ENCODE measurements around the gene LRRC4.

Gene LRRC4

DNA sequence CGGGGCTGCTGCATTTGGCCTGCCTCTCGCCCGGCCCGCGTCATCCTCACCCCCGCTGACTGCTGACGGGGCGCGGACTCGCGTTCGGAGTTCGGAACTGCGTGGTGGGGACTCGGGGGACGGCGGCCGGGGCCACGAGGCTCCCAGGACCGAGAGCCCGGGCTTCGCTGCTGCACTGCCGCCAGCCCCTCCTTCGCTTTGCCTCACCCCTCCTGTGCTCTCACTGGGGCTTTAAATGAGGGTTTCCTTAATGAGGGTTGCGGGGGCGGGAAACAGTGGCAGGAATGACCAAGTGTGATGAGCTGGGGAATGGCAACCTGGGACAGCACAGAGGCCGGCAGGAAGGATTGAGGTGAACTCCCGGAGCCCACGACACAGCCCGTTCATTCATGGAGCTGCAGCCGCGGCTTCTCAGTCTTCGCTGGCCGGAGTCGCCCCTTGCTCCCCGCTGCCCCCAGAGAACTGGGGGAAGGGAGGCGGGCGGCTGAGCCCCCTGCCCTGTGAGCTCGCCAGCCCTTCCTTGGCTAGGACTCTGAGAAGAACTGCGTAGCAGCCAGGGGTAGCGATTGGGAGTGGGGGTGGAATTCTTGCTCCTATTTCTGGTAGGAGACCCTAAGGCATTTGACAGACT is 1.5 kb upstream of the LRRC4 start:
- DNase-seq (ENCODE audit: low read depth in 1 of 2, low spot score in 1 of 2) = no peak

DNA sequence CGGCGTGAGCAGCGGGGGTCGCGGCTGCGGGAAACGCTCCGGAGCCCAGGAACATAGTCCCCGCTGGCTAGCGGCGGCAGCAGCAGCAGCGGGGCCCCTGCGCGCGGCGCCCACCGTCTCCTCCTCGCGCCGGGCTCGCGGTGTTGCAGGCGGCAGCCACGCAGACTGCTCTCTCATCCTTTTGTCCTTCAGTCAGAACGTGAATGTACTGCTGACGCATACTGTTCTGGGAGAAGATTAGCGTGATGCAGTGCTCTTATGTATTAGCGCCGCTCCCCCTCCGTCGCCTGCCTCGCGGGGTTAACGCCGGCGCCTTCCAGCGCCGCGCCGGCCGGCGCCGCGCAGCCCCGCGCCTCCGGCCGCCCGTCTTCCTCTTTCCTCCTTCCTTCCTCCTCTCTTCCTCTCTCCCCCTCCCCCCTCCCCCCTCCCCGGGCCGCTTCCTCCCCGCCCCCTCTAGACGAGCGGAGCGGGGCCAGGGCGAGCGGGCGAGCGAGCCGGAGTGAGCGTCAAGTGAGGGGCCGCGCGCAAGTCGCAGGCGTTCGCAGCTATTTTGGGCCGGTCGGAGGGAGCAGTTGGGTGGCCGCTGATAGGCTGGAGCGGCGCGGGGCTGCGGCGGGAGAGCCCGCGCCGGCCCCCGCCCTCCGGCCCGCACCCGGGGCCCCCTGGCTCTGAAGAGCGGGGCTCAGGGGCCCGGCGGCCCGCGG is 816 bp upstream of the LRRC4 start:
- peak in 1 of 2 donors; percentile 41 for DNase-seq (ENCODE audit: low read depth in 1 of 2, low spot score in 1 of 2)

DNA sequence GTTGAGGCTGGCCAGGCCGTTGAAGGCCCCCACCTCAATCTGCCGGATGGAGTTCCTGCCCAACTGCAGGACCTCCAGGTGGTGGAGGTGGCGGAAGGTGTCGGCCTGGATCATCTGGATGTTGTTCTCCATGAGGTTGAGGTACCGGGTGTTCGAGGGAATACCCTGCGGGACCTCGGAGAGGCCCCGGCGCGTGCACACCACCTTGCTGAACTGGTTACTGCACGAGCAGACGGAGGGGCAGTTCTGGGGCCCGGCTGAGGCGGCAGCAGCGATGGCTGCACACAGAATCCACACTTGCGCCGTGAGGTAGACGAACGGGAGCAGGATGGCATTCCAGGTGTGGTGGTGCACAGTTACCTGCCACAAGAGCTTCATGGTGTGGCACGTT is 979 bp downstream of the LRRC4 start:
- DNase-seq (ENCODE audit: low read depth in 1 of 2, low spot score in 1 of 2) = no peak

DNA sequence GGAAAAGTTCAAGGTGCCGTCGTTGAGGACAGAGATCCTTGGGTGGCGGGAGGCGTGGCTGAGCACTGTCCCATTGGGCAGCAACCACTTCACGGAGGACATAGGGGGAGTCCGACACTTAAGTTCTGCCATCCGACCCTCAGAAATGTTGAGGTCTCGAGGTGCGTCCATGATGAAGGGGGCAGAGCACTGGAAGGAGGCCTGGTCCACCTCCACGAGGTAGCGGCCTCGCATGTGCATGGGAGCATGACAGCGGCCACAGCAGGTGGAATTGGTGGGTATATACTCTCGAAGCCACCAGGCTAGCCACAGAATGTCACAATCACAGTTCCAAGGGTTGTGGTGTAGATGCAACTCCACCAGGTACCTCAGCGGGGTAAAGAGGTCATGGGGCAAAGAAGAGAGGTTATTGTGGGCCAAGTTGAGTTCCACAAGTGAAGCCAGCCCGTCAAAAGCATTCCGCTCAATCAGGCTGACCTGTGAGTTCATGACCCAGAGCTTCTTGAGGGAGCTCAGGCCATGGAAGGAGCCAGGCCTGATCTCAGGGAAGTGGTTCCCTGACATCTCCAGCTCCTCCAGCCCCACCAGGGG is 1.7 kb downstream of the LRRC4 start:
- DNase-seq (ENCODE audit: low read depth in 1 of 2, low spot score in 1 of 2) = no peak

DNA sequence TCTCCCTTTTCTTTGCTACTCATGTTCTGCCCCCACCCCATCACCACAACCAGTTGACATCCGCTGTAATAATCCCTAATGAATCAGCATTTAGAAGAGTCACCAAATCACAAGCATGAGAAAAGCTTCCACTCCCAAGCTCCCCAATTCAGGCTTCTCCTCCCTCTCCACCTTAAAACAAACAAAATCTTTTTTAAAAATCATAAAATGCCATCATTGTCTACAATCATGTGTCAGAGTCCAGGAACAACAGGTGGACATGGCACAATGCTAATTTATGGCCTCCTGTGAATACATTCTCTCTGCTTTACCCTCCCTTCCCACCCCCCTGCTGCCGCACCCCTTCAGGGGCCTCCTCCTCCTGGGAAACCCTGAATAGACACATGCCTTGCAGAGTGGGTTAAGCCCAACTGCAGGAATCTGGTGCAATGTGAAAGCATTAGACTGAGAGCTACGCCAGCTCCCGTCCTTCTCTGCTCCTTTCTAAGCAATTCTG is 3.7 kb downstream of the LRRC4 start:
- no peak for DNase-seq (ENCODE audit: low read depth in 1 of 2, low spot score in 1 of 2)

DNA sequence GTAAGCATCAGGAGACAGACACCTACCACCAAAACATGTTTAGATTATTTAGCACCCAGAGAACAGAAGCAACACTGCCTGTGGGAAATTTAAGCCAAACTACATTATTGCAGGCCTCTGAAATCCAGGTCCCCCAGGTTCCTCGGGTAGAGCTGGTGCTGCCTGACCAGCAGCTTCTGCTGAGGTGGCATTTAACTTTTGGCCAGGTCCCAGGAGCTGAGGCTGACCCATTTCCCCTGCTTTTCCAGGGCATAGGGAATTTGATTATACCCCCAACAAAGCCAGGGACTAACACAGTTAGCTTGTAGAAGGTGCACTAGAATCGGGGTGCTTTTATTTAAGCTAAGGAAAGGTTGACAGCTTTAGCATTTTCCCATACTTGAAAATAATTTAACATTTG is 4.7 kb downstream of the LRRC4 start:
- no peak for DNase-seq (ENCODE audit: low read depth in 1 of 2, low spot score in 1 of 2)

DNA sequence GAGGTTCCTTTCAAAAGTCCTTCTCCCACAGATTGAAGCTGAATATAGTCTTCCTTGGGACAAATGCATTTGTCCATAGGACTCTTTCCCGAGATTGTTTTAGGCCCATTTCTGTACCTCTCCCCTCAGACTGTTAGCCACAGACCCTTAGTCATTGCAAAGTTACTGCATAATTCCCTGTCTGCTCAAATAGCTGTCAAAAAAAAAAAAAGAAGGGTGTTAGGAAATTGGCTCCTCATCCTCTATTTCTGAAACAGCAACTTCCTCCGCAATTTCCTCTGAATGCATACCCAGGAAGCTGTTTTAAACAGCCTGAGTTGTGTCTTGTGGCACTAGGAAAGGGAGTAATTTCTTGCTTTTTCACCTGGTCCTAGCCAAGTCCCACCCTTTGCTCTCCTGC is 5.4 kb downstream of the LRRC4 start:
- DNase-seq (ENCODE audit: low read depth in 1 of 2, low spot score in 1 of 2) = no peak

DNA sequence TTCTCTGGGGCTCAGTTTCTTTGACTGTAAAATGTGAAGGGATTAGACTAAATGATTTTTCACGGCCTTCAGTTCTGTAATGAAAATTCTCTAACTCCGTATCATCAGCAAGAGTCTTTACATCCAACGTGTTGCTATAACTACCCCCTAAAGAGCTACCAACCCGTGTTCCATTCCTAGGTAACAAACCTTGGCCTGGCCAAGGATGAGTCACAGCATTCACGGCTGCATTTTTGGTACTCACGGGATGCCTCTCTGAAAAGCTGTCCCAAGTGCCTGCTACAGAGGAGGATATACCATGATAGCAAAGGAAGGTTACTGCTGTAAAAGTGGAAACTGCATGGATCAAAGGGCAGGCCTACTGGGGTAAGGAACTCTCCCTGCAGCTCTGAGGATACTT is 5.9 kb downstream of the LRRC4 start:
- DNase-seq (ENCODE audit: low read depth in 1 of 2, low spot score in 1 of 2) = no peak

DNA sequence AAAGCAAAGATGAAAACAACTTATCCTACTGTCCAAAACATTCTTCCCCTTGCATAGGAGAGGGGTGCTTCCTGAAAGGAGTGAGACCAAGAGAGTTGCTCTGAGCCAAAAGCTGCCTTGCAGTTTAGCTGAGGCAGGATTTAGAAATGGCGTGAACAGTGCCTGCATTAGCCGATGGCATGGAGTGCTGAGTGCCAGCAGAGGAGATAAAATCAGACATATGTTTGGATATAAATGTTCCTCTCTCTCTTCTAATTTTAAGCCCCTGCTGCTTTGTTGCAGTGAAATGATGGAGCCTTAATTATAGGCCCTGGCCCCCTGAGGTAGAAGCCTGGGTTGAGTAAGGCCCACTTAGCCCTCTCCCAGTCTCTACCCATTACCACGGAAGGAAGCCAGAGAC is 7.1 kb downstream of the LRRC4 start:
- no peak for DNase-seq (ENCODE audit: low read depth in 1 of 2, low spot score in 1 of 2)

DNA sequence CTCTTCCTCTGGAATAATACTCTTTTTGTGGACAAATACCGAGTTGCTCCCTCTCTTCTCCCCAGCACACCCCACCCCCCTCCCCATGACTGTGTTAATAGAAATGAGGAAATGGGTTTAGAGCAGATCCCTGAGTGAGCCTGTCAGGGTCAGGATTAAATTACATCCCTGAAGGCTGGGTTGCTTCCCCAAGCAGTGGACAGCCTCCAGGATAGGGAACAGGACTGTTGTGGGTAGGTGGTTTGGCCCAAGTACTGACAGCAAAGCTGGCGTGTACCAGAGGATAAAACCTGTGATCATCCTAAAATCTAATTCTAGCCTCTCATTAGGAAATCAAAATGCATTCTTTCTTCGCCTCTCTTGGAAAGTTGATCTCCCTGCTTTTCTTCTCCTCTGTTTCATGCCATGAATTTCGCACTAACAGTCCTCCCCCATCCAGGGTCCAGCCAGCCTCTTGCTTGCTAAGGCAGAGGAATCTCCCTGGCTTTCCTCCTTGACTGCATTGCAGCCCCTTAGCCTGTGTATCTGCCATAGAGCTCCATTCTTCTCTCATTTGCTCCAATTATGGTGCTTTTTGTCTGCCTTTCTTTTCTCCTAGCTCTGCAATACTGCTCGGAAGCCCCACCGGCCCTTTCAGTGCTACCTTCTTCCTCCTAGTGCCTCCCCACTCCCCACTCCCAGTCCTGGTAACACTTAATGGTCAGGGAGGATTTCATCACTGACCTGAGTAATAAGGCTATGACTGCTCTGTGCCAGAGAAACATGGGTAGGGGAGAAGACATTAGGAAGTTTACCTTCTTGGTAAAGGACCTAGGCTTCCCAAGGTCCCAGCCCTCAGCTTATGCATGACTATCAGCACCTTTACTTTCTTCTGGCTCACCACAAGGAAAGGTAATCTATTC is 8.4 kb downstream of the LRRC4 start:
- DNase-seq (ENCODE audit: low read depth in 1 of 2, low spot score in 1 of 2) = no peak

DNA sequence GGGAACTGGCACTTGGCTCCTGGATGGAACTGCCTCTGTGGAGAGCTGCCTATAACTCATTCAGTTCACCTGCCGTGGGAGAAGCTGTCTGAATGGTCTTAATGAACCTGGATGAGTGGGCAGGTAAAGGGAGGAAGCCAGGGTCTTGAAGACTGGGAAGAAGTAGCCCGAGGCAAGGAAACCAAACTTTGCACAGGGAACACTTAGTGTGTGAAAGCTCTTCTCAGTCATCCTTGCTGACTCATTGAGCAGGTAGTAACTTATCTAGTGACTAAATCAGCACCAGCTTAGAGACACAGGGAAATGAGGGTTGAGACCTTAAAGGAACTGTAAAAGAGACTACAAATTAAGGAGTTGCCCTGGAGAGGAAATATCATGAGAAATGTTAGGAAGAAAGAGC is 9.9 kb downstream of the LRRC4 start:
- DNase-seq (ENCODE audit: low read depth in 1 of 2, low spot score in 1 of 2) = no peak

DNA sequence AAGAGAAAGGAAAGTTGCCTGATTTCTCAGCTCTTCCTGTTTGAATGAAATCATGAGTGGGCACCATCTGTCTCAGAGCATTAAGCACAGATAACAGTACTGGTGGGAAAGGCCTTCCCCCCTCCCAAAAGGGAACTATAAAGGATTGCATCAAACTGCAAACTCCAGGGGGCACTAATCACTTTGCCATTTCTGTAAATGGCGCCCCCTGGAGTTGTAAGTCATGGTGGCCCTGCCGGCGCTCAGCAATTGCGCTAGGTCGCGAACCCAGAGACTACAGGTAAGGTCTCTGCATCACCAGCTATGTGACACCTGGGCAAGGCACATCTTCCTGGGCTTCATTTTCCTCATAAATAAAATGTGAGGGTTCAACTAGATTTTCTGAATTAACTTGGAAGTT is 11.1 kb downstream of the LRRC4 start:
- DNase-seq (ENCODE audit: low read depth in 1 of 2, low spot score in 1 of 2) = no peak

DNA sequence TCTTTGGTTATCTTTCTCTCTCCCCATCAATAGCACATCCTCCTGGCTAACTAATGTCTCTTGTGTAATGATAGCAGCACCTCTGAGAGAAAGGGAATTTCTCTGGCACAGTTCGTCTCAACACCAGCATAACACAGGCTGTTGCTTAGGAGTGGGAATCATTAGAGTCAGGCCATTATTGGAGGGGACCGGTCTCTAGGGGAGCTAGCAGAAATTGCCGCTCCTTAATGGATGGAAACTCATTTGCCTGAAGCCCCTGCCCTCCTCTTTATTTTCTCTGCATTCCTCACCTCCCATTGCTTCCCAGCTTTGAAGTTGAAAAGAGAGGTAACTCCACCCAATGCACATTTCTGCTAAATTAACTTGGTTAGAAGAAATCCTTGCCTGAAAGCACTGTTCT is 11.9 kb downstream of the LRRC4 start:
- no peak for DNase-seq (ENCODE audit: low read depth in 1 of 2, low spot score in 1 of 2)

DNA sequence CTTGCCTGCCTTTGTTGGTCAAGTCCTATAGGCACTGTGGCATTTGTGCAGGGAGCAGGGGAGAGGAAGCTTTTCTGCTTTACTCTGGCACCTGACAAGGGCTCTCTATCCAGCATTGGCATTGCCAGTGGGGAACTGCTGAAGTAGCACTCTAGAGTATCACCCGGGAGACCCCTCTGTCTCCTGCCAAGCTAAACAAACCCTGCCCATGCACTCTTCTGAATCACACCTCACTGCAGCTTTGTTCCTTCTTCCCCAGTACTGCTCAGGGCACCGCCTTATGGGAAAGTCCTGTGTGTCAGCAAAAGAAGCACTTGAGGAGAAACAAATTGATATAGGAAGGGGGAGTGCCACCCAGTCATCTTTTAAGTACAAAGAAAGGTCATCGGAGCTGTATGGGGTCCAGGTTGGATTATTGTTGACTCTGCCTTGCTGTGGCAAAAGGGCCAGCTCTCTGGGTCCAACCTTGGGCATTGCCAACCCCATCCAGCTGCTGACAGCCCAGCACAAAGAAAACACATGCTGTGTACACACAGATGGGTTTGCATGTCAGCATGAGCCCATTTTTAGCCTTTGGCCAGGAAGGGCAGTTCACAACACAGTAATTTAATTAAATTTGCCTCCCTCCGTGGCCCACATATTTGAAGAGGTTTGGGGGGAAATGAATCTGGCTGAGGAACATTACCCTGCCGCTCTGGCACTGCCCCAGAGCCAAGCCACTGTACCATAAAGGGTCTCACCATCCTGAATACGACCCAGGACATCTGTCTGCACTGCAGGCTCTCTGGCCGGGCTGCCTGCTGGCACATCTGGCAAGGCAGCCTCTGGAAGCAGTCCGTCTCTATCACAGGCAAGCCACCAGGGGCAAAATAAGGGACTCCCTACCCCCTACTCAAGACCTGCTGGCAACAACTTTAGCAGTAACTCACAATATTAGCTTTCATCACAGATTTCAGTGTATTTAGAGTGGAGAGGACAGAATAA is 13.1 kb downstream of the LRRC4 start:
- DNase-seq (ENCODE audit: low read depth in 1 of 2, low spot score in 1 of 2) = no peak

DNA sequence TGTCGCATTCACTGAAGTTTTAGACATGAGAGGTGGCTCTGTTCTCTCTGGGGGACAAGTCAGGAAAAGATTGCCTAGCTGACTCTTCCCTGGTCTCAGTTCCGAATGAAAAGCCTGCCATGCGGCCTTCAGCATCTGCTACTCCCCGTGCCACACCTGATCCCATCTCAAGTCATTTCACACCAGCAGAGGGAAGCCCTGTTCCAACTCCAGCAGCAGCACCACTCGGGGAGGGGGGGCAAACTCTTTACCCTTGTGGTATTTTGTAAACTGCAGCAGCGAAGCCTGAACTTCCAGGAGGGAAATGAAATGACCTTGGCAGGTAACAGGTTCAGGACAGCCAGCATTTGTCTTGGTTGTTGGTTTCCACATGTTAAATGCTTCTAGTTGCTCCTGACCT is 13.8 kb downstream of the LRRC4 start:
- no peak for DNase-seq (ENCODE audit: low read depth in 1 of 2, low spot score in 1 of 2)

DNA sequence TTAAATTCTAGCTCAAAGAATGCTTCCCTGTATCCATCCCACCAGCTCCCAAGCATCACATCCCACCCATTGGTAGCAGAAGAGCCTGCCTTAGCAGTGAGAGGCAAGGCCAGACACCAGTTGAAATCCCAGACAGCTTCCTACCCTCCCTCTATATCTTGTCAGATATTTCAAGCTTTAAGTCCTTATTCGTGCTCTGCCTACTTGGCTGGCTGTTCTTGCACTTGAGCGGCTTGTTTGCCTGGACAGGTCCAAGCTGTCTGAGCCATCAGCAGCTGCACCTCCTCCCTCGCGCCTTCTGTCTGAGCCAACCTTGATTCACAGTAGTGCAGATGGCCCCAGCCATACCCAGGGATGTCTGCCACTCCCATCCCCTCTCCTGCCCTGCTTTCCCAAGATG is 16.4 kb downstream of the LRRC4 start:
- no peak for DNase-seq (ENCODE audit: low read depth in 1 of 2, low spot score in 1 of 2)

DNA sequence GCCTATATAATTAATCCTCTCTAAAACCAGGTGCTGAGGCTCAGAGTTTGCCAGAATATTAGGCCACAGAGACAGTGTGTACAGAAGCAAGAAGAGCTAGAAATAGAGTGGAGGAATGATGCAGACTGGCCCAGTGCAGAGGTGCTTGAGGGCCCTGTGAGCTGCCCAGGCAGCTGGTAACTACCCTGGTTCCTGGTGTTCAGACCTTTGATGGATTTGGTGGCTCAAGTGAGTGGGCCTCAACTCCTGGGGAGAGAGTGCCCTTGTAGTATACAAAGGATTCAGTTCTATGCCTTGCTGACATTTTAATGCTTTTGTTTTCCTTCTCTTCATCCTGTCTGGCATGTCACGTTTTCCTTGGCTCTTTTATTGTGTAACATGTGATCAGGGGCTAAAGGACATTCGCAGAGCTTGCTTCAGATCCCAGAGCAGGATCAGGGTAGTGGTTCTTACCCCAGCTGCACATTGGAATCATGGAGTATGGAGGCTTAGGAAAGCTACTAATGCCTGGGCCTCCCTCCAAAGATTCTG is 20.0 kb downstream of the LRRC4 start:
- no peak for DNase-seq (ENCODE audit: low read depth in 1 of 2, low spot score in 1 of 2)

DNA sequence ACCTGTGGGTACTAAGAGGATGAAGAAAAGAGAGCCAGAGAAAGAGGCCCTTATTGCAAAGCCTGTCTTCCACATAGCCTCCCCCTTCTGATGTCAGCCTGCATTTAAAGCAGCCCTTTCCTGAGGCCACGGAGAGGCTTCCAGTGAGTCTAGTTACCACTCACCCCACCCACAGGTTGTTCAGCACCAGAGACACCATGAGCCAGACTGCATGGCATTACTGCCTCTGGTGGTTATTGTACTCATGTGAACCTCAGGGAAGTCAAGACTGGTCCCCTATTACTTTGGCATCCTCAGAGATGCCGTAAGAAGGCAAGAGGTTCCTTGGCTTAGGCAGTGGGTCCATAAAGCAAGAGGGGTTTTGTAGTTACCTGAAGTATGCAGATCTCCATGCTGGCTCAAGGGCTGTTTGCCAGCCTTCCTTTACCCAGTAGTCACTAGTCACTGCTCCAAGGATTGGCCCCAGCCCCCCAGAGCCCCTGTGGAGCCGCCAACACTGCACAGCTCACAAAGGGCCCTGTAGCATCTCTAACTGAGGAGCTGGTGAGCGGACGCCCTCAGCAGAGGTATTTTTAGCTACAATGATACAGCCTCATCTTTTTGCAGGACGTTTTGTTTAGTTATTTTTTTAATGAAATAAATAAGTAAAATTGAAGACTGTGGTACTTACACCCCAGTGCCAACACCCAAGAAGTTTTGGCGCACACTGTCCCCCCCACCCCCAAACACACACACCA is 20.7 kb downstream of the LRRC4 start:
- no peak for DNase-seq (ENCODE audit: low read depth in 1 of 2, low spot score in 1 of 2)

DNA sequence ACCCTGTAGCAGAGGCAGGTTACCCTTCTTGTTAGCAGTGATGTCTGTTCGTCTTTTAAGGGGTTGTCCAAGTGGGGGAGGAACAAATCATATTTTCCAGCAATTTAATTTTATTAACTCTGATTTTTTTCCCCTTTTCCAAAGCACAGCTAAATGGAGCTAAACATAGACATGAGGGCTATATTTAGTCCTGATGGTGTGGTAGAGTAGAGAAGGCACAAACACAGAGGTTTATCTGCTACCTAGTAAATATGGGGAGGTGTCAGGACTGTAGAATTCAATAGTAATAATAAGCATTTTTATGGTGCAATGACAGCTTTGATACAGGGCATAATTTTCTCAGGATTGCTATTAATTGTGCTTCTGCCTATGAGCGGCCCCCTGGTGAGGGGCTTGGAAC is 22.5 kb downstream of the LRRC4 start:
- no peak for DNase-seq (ENCODE audit: low read depth in 1 of 2, low spot score in 1 of 2)

DNA sequence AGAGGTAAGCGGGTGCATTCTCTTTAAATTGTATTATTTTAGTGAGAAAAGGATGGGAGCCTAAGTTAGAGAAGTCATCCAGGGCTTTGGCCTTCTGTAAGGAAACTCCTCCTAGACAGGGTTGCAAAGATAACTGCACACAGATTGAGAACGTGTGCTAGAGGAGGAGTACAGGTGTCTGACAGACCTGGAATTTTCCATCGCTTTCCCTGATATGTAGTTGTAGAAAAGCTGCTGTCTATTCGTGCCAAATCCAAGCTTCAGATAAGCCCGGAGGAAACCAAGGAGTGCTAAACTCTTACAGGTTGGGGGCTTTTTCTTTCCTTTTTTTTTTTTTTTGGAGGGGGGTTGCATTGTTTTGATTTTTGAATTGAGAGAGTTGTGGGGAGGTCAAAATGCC is 23.1 kb downstream of the LRRC4 start:
- no peak for DNase-seq (ENCODE audit: low read depth in 1 of 2, low spot score in 1 of 2)
